Stimulated activated CD8-positive, alpha-beta memory T cell treated with anti-CD3 and anti-CD28 coated beads, Interleukin-2, amount 100 ng/mL, for 48 hours (primary cell): ENCODE measurements around the gene GALNT12.

Experiments
- DNase-seq, 2 donors: peaks; one replicate each; pipeline ENCODE4 v3.0.0-alpha.2; 2020; ENCODE audit warnings: low read depth in 2 of 2

Gene GALNT12

DNA sequence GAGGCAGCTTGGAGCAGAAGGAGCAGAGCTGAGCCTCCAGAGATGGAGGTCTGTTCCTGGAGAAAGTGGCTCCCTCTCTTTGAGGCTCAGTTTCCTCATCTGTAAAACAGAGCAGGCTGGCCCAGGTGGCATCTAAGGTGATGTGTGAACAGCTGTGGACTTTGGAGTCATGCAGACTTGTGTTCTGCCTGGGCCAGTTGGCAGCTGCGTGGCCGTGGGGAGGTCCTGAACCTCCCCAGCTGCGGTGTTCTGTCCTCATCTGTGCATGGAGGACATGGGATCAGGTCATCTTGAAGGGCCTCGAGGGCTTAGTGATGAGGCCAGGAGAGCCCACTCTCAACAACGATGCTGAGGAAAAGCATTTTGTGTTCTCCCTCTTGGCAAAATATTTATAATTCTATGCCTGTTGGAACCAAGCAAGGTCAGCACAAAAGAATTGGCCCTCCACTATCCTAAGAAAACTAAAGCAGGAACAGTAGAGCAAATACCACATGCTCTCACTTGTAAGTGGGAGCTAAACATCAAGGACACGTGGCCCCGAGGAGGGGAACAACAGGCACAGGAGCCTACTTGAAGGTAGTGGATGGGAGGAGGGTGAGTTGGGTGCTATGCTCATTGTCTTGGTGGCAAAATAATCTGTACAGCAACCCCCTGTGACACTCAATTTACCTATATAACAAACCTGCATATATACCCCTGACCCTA, 73.0 kb downstream of the GALNT12 start:
- DNase-seq = no peak

- DNase-seq = no peak
Observed at GRCh38 chr9:98881356-98881755, 73.9 kb downstream of the GALNT12 start.

- DNase-seq = no peak
Observed at GRCh38 chr9:98881836-98882568, 74.5 kb downstream of the GALNT12 start.

DNA sequence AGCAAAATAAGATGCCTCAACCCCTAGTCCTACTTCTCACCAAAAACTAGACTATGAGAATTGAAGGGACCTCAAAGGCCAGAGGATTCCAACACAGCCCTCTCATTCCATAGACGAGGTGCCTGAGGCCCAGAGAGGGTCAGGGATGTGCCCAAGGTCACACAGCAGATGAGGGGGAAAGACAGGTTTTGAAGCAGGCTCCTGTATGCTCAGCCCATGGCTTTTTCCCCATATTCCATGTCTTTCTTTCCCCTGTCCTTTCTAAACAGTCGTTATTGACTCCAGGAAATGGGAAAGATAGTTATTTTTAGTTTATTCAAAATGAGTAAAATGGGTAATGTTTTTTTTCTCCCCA, 75.1 kb downstream of the GALNT12 start:
- DNase-seq = no peak

DNA sequence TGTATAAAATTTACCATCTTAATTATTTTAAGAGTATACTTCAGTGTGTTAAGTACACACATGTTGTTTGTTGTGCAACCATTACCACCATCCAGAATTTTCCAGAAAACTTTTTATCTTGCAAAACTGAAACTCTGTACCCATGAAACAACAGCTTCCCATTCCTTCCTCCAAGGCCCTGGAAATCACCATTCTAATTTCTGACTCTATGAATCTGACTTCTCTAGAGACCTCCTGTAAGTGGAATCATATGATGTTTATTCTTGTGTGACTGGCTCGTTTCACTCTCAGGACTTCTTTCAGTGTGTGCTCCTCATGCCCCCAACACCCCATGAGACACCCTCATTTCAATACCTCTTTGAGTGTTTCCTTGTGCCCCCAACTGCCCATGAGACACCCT, 75.8 kb downstream of the GALNT12 start:
- no peak for DNase-seq

DNA sequence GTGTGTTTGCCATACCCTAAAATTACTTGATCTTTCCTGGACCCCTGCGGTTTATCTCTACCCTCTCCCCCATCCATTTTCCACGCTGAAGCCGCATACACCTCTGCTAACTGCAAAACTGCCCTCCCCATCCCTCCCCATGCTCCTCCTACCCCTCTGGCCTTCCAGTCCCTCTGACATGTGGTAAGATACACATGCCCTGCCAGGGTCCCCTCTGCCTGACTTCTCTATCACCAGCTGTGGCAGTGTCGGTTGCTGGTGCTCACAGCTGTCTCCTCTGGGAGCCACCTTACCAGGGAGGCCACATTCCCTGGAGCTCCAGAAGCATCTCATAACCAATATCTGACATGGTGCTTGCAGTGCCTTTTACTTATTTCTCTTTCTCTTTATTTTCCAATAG, 77.4 kb downstream of the GALNT12 start:
- no peak for DNase-seq

DNA sequence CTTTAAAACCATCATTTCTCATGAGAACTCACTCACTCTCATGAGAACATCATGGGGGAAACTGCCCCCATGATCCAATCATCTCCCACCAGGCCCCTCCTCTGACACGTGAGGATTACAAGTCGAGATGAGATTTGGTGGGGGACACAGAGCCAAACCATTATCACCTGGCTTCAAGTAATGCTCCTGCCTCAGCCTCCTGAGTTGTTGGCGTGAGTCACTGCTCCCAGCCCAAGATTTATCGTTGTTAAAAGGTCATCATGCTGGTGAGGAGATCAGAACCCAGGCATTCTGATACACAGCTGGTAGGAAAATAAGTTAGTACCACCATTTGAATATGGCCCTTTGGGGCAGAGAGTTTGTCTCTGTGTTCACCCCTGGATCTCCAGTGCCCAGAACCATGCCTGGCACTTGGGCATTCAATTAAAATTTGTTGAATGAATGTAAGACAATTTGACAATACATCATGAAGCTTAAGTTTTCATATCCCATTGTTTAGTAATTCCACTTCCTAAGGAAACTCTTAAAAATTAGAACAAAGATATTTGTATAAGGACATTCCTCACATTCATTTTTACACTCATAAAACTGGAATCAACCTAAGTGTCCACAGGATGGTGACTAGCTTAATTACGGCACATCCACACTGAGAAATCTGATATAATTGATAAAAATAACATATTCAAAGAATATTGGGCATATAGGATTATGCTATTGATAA, 78.3 kb downstream of the GALNT12 start:
- no peak for DNase-seq

- no peak for DNase-seq
Observed at GRCh38 chr9:98886691-98887229, 79.3 kb downstream of the GALNT12 start.

GRCh38 chr9:98887918-98888510, 80.5 kb downstream of the GALNT12 start:
- no peak for DNase-seq

DNA sequence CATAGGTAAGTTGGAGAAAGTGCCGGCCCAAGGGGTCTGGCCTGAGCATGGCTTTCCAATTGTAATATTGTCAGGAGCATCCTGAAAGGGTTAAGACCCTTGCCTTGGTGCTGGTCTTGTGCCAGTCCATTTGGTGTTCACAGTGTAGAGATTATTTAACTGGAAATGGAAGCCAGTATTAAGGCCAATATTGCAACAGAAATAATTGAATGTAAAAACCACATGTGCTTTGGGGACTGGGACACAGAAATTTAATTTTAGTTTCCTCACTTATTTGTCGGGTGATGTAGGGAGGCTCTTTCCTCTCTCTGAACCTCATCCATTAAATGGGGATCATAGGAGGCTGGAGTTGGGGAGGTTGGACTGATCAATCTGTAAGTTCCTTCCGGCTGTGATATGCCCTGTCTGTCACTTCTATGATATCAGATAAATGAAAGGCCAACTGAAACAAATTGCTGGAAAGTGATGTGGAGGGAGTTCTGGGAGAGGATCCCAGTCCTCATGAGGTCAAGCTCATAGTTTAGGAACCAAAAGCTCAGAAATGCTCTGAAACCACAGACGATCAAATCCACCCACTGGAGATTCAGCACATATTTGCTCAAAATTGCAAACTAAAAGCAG, 81.4 kb downstream of the GALNT12 start:
- no peak for DNase-seq

GRCh38 chr9:98890256-98890655, 82.8 kb downstream of the GALNT12 start:
- DNase-seq = no peak

- DNase-seq = no peak
Observed at GRCh38 chr9:98892288-98892687, 84.8 kb downstream of the GALNT12 start.

GRCh38 chr9:98892690-98893089, 85.2 kb downstream of the GALNT12 start:
- DNase-seq = no peak

DNA sequence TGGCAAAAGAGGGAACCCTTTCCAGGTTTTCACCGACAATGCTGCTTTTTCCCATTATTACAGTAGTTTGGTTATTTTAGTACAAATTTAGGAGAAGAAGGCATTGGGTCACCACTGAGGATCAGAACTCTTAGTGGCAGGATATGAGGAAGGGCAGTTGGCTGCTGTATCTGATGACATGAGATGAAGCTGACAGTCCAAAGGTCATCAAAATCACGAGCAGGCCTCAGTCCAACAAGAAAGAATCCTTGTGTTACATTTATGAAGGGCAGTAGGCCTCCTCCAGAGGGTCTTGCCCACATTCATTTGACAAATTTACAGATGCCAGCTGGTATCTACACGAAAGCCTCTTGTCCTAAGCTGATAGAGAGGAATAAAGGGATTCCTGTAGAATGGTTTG, 86.7 kb downstream of the GALNT12 start:
- DNase-seq = no peak

GRCh38 chr9:98894761-98895160, 87.3 kb downstream of the GALNT12 start:
- DNase-seq = no peak

DNA sequence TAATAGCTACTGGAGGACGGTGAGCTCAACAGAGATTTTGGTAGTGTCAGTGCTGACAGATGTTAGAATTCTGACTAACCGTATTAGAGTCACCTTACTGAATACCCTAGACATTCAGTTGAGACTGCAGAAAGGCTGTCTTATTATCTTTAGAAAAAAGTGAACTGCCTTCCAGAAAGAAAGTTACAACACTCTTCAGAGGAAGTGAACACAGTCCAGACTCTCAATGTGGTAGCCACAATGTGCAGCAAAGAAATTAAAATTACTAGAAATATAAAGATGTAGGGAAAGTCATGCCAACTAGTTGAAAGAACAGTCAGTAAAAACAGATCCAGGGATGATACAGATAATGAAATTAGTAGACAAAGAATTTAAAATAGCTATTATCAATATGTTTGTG, 89.2 kb downstream of the GALNT12 start:
- DNase-seq = no peak

- DNase-seq = no peak
Observed at GRCh38 chr9:98897745-98898144, 90.3 kb downstream of the GALNT12 start.

- no peak for DNase-seq
Observed at GRCh38 chr9:98899408-98900056, 92.1 kb downstream of the GALNT12 start.
